H1 (cell line): ENCODE data around the gene EBNA1BP2. TPM values are rescaled to one million over a fixed set of nuclear protein-coding genes. Genes with fewer than 3 reads are reported as not detected.

Experiments used
- CTCF ChIA-PET: fragments of 300-600 bp; sonication (Branson Sonifier 250); formaldehyde crosslinking; loops from one replicate; lab custom pipeline; 2021; ENCODE audit not compliant: partially characterized antibody; lab: Charles Lee
- POLR2A ChIA-PET: fragments of 300-600 bp; sonication (Branson Sonifier 250); formaldehyde crosslinking; loops from one replicate; lab custom pipeline; 2021; ENCODE audit warnings: inconsistent platforms; ENCODE audit not compliant: partially characterized antibody; lab: Charles Lee
- DNase-seq, 2 experiments: peaks; one replicate each; pipeline versions ENCODE4 v3.0.0 to v3.0.0-alpha.2; 2010 to 2022; ENCODE audit warnings: low spot score in 2 of 2, low read depth in 1 of 2, mixed read lengths in 1 of 2
- FAIRE-seq: peaks from 2 replicates; lab custom pipeline; 2011; peaks lifted over from hg19 to GRCh38; lab: Jason Lieb, UNC
- H2AFZ ChIP-seq: 2 replicates; pipeline ENCODE4 v1.8.1; 2012; ENCODE audit warnings: low read length, inconsistent platforms
- H2AK5ac ChIP-seq: 2 replicates; pipeline ENCODE4 v1.6.1; 2013; ENCODE audit warnings: low read depth, low read length
- H2BK120ac ChIP-seq: replicated peaks from 2 replicates; pipeline ENCODE3; 2013; ENCODE audit warnings: low read depth, low read length, inconsistent platforms
- H2BK12ac ChIP-seq: 2 replicates; pipeline ENCODE4 v1.6.1; 2013; ENCODE audit warnings: low read depth, low read length
- H2BK15ac ChIP-seq: 2 replicates; pipeline ENCODE4 v1.6.1; 2013; ENCODE audit warnings: low read length
- H2BK20ac ChIP-seq: 2 replicates; pipeline ENCODE4 v1.6.1; 2013; ENCODE audit warnings: low read length
- H2BK5ac ChIP-seq: 2 replicates; pipeline ENCODE4 v1.6.1; 2013; ENCODE audit warnings: low read depth, low read length
- H3K14ac ChIP-seq: 2 replicates; pipeline ENCODE4 v1.6.1; 2013; ENCODE audit warnings: inconsistent platforms; ENCODE audit not compliant: insufficient read length
- H3K18ac ChIP-seq: 2 replicates; pipeline ENCODE4 v1.6.1; 2013; ENCODE audit warnings: low read length; ENCODE audit errors: extremely low read depth
- H3K23ac ChIP-seq: 2 replicates; pipeline ENCODE4 v1.6.1; 2013; ENCODE audit warnings: inconsistent platforms; ENCODE audit not compliant: insufficient read length
- H3K23me2 ChIP-seq: 2 replicates; pipeline ENCODE4 v1.6.1; 2013; ENCODE audit warnings: low read depth, low read length
- H3K27ac ChIP-seq: 2 replicates; pipeline ENCODE4 v1.6.1; 2011; ENCODE audit warnings: low read depth, low read length, inconsistent platforms
- H3K27me3 ChIP-seq, 4 experiments: replicated peaks in 1 of 4; 1 replicate in 1 of 4; 2 replicates in 3 of 4; pipeline versions ENCODE4 v1.6.1 to v1.8.1; 2011 to 2013; ENCODE audit warnings: low read length in 3 of 4, mild to moderate bottlenecking in 3 of 4, inconsistent platforms in 2 of 4, mixed read lengths in 2 of 4, moderate library complexity in 1 of 4; ENCODE audit not compliant: control insufficient read depth in 3 of 4, insufficient read depth in 3 of 4; ENCODE audit errors: extremely low read depth in 1 of 4
- H3K36me3 ChIP-seq, 4 experiments: 2 replicates each; pipeline versions ENCODE4 v1.6.1 to v1.8.1; 2011 to 2013; ENCODE audit warnings: mild to moderate bottlenecking in 4 of 4, low read length in 3 of 4, moderate library complexity in 2 of 4, control low read depth in 1 of 4, inconsistent platforms in 1 of 4; ENCODE audit not compliant: insufficient read depth in 4 of 4, control insufficient read depth in 2 of 4
- H3K4ac ChIP-seq: replicated peaks from 2 replicates; pipeline ENCODE3; 2013; ENCODE audit warnings: low read length, low read depth, mixed read lengths, inconsistent platforms; ENCODE audit not compliant: insufficient read length
- H3K4me1 ChIP-seq, 4 experiments: replicated peaks in 1 of 4; 1 replicate in 1 of 4; 2 replicates in 3 of 4; pipeline versions ENCODE4 v1.6.1 to v1.8.1; 2011 to 2013; ENCODE audit warnings: low read length in 3 of 4, inconsistent platforms in 2 of 4, mixed read lengths in 1 of 4; ENCODE audit not compliant: insufficient read depth in 4 of 4, control insufficient read depth in 3 of 4
- H3K4me2 ChIP-seq, 2 experiments: 2 replicates each; pipeline versions ENCODE4 v1.6.1 to v1.8.1; 2011 to 2013; ENCODE audit warnings: low read depth in 2 of 2, low read length in 2 of 2, control low read depth in 1 of 2, inconsistent platforms in 1 of 2, mild to moderate bottlenecking in 1 of 2; ENCODE audit not compliant: insufficient read depth in 1 of 2
- H3K4me3 ChIP-seq, 4 experiments: fragments of 200-600, 300-600 bp in 1 of 4; sonication (generic), shearing (Covaris generic), sonication (Bioruptor Twin) in 1 of 4; 2 replicates each; pipeline versions ENCODE4 v1.5.1 to v1.8.1; 2011 to 2016; ENCODE audit warnings: low read length in 4 of 4, low read depth in 3 of 4, control low read depth in 2 of 4, inconsistent platforms in 2 of 4, mild to moderate bottlenecking in 2 of 4, mixed read lengths in 1 of 4, moderate library complexity in 1 of 4; ENCODE audit not compliant: insufficient read depth in 2 of 4; ENCODE audit errors: extremely low read depth in 1 of 4
- H3K56ac ChIP-seq: replicated peaks from 2 replicates; pipeline ENCODE3; 2013; ENCODE audit warnings: low read depth, mild to moderate bottlenecking, mixed read lengths, low read length, inconsistent platforms; ENCODE audit not compliant: insufficient read length
- H3K79me1 ChIP-seq: 2 replicates; pipeline ENCODE4 v1.6.1; 2013; ENCODE audit warnings: low read depth, low read length, control low read depth
- H3K79me2 ChIP-seq, 2 experiments: 2 replicates each; pipeline versions ENCODE4 v1.6.1 to v1.8.1; 2012 to 2013; ENCODE audit warnings: low read length in 2 of 2, mild to moderate bottlenecking in 2 of 2, inconsistent platforms in 1 of 2; ENCODE audit not compliant: insufficient read depth in 2 of 2, control insufficient read depth in 1 of 2
- H3K9ac ChIP-seq, 4 experiments: replicated peaks in 1 of 4; 1 replicate in 1 of 4; 2 replicates in 3 of 4; pipeline versions ENCODE4 v1.6.1 to v1.8.1; 2011 to 2013; ENCODE audit warnings: low read depth in 3 of 4, low read length in 3 of 4, control low read depth in 2 of 4, mild to moderate bottlenecking in 2 of 4, moderate library complexity in 2 of 4, inconsistent platforms in 1 of 4; ENCODE audit errors: extremely low read depth in 1 of 4
- H3K9me3 ChIP-seq, 2 experiments: 2 replicates each; pipeline versions ENCODE4 v1.6.1 to v1.8.1; 2012 to 2013; ENCODE audit warnings: mild to moderate bottlenecking in 2 of 2, moderate library complexity in 2 of 2, control low read depth in 1 of 2, inconsistent platforms in 1 of 2, low read depth in 1 of 2, low read length in 1 of 2, mixed read lengths in 1 of 2; ENCODE audit not compliant: insufficient read depth in 2 of 2
- H4K20me1 ChIP-seq, 2 experiments: replicated peaks in 1 of 2; 2 replicates each; pipeline versions ENCODE3 to v1.8.1; 2011 to 2013; ENCODE audit warnings: inconsistent platforms in 2 of 2, low read length in 2 of 2, mild to moderate bottlenecking in 1 of 2; ENCODE audit not compliant: insufficient read depth in 2 of 2, control insufficient read depth in 1 of 2
- H4K5ac ChIP-seq: 2 replicates; pipeline ENCODE4 v1.6.1; 2013; ENCODE audit warnings: low read length, low read depth, mixed read lengths, inconsistent platforms; ENCODE audit not compliant: insufficient read length
- H4K8ac ChIP-seq: 2 replicates; pipeline ENCODE4 v1.8.0; 2013; ENCODE audit warnings: mild to moderate bottlenecking, moderate library complexity, low read length, inconsistent platforms; ENCODE audit not compliant: insufficient read depth; ENCODE audit errors: extremely low read depth
- H4K91ac ChIP-seq: replicated peaks from 2 replicates; pipeline ENCODE3; 2013; ENCODE audit warnings: low read length, mixed read lengths, inconsistent platforms; ENCODE audit not compliant: insufficient read length
- ATF3 ChIP-seq: IDR thresholded peaks from 2 replicates; pipeline ENCODE4 v1.6.1; 2011; ENCODE audit warnings: low read depth, mild to moderate bottlenecking, low read length; ENCODE audit not compliant: insufficient read depth
- BACH1 ChIP-seq: IDR thresholded peaks from 2 replicates; pipeline ENCODE4 v1.6.1; 2012; ENCODE audit warnings: low read length, improper control_type of control experiment
- CBX5 ChIP-seq: fragments of 300-800, 300-1000 bp; sonication (generic); IDR thresholded peaks from 2 replicates; pipeline ENCODE4 v1.7.1; 2016; ENCODE audit warnings: antibody characterized with exemption, low read length, low read depth
- CEBPB ChIP-seq: IDR thresholded peaks from 2 replicates; pipeline ENCODE4 v1.6.1; 2012; ENCODE audit warnings: low read depth, low read length
- CHD1 ChIP-seq: IDR thresholded peaks from 2 replicates; pipeline ENCODE4 v1.6.1; 2012; ENCODE audit warnings: low read depth, low read length, improper control_type of control experiment
- CREB1 ChIP-seq: IDR thresholded peaks from 2 replicates; pipeline ENCODE4 v1.6.1; 2012; ENCODE audit warnings: inconsistent platforms
- GABPA ChIP-seq: IDR thresholded peaks from 2 replicates; pipeline ENCODE4 v1.6.1; 2011; ENCODE audit warnings: mild to moderate bottlenecking, low read length, moderate library complexity, borderline replicate concordance; ENCODE audit not compliant: insufficient read depth
- HDAC6 ChIP-seq: IDR thresholded peaks from one replicate; pipeline ENCODE4 v1.7.1; 2012; ENCODE audit warnings: low read depth, mild to moderate bottlenecking, inconsistent platforms, low read length, moderate library complexity
- KDM1A ChIP-seq: fragments of 200-600, 300-600 bp; sonication (generic); IDR thresholded peaks from 2 replicates; pipeline ENCODE4 v1.7.1; 2016; ENCODE audit warnings: mild to moderate bottlenecking, low read length, borderline replicate concordance
- KDM4A ChIP-seq: IDR thresholded peaks from one replicate; pipeline ENCODE4 v1.7.1; 2012; ENCODE audit warnings: low read depth, mild to moderate bottlenecking, moderate library complexity, low read length, inconsistent platforms; ENCODE audit not compliant: severe bottlenecking
- MAFK ChIP-seq: IDR thresholded peaks from 2 replicates; pipeline ENCODE4 v1.6.1; 2012; ENCODE audit warnings: low read depth, mild to moderate bottlenecking, improper control_type of control experiment, low read length
- SIN3A ChIP-seq, 2 experiments: IDR thresholded peaks in 1 of 2; conservative IDR thresholded peaks in 1 of 2; 2 replicates each; pipeline ENCODE4 v1.6.1; 2011 to 2012; ENCODE audit warnings: low read length in 2 of 2, improper control_type of control experiment in 1 of 2, low read depth in 1 of 2, mild to moderate bottlenecking in 1 of 2
- TAF1 ChIP-seq: IDR thresholded peaks from 2 replicates; pipeline ENCODE4 v1.6.1; 2011; ENCODE audit warnings: mild to moderate bottlenecking, low read depth, low read length
- TEAD4 ChIP-seq: IDR thresholded peaks from 2 replicates; pipeline ENCODE4 v1.6.1; 2012; ENCODE audit warnings: low read depth, low read length, inconsistent platforms, mixed read lengths
- ZNF274 ChIP-seq: IDR thresholded peaks from 2 replicates; pipeline ENCODE4 v1.7.0; 2012; ENCODE audit warnings: low read length, borderline replicate concordance; ENCODE audit errors: extremely low read depth
- WGBS, 2 experiments: shearing (Covaris generic) in 1 of 2; methylation state at CpG; one replicate each; pipeline versions ENCODE4 v1.1.6 to v1.1.7; 2013 to 2015; ENCODE audit warnings: low lambda C conversion rate in 2 of 2, mixed read lengths in 2 of 2, inconsistent platforms in 1 of 2, low coverage in 1 of 2, missing lambda C conversion rate in 1 of 2; ENCODE audit not compliant: insufficient replicate concordance in 2 of 2, insufficient coverage in 1 of 2, insufficient read length in 1 of 2; ENCODE audit errors: extremely low coverage in 1 of 2, missing lambda C conversion rate in 1 of 2; 5-methylcytosine and 5-hydroxymethylcytosine counted together
- polyA plus RNA-seq, 7 experiments: library from polyadenylated mRNA; depleted of rRNA in 3 of 7; stranded (reverse) in 5 of 7; unstranded in 2 of 7; fragments of >200 nt in 5 of 7; fragments of 200-250 nt in 2 of 7; gene quantifications; 1 replicate in 5 of 7; 2 replicates in 1 of 7; 4 replicates in 1 of 7; pipeline versions ENCODE4 v1.2.1 to v1.2.3, GENCODE V29; 2011 to 2013; ENCODE audit warnings: missing spikeins in 2 of 7, mixed read lengths in 2 of 7
- total RNA-seq: library from RNA; stranded (reverse); fragmentation: NEBNext Ultra II Directional; extraction: Animal tissue kit (Norgen Biotek cat#: 25700); gene quantifications from 2 replicates; pipeline ENCODE4 v1.2.1, GENCODE V29; 2021

EBNA1BP2 gene
- total and polyA plus RNA-seq, 2 of the 8 experiments (the other 6 are each of a cell fraction or from before 2014, with no cell fraction given): 31.0 to 104 TPM

- Histone ChIP-seq H2BK20ac (no peak overlapping the region), H3K9me3 (no peaks in the 10 kb centered on the region), H3K56ac (no peak overlapping the region), H3K79me2 (no peaks in the 10 kb centered on the region), H3K23me2 (no peaks in the 10 kb centered on the region), H3K4me3 (no peak overlapping the region), H3K14ac (no peak overlapping the region), H3K23ac (no peak overlapping the region), H3K9ac (no peak overlapping the region), H4K8ac (no peak overlapping the region; the same call in 1 of the 2 replicates), H2AFZ (no peak overlapping the region), H2BK12ac (no peak overlapping the region), H3K18ac (no peak overlapping the region), H3K4ac (no peak overlapping the region), H3K79me1 (no peaks in the 10 kb centered on the region), H3K4me2 (no peak overlapping the region), H3K27ac (no peak overlapping the region), H3K27me3 (no peaks in the 10 kb centered on the region; a peak in 1 of 7 replicates), H2BK120ac (no peak overlapping the region), H3K4me1 (no peaks in the 10 kb centered on the region; a peak in 1 of 7 replicates), H2AK5ac (no peak overlapping the region), H4K20me1 (no peaks in the 10 kb centered on the region), H2BK5ac (no peak overlapping the region), H4K5ac (no peak overlapping the region), H4K91ac (no peak overlapping the region), H2BK15ac (no peak overlapping the region; the same call in 1 of the 2 replicates), H3K36me3 (no peaks in the 10 kb centered on the region)
- DNase-seq (no peak), FAIRE-seq (no peak)
- ChIA-PET POLR2A (no interaction called here), CTCF (no interaction called here)
- 87% methylated on average over 10 of the region's 10 CpGs; no CpG with 5 or more reads in 1 of the 2 experiments for WGBS, 2 experiments
- no peak for TF ChIP-seq BACH1
- no peak for TF ChIP-seq HDAC6
- no peak for TF ChIP-seq ATF3
- TF ChIP-seq ZNF274: no peak
- no peak for TF ChIP-seq CBX5
- no peak for TF ChIP-seq KDM4A
- TF ChIP-seq CHD1: no peak
- TF ChIP-seq CEBPB: no peak
- TF ChIP-seq GABPA: no peak
- TF ChIP-seq TEAD4: no peak
- no peak for TF ChIP-seq MAFK
- no peak for TF ChIP-seq TAF1
- no peak for TF ChIP-seq SIN3A (conservative IDR thresholded peaks at IDR 0.05 in 1 of 2, IDR thresholded peaks at IDR 0.05 in 1 of 2; ENCODE audit: low read depth in 1 of 2, low read length in 2 of 2)
- no peak for TF ChIP-seq CREB1
- TF ChIP-seq KDM1A: no peak
Observed at GRCh38 chr1:43217747-43218146, 45.7 kb upstream of the EBNA1BP2 start.
